GM19468 (cell line): ENCODE measurements around the gene EPS15.

Experiments used
- ATAC-seq: cut with Tn5 transposase; IDR thresholded peaks from one replicate; pipeline ENCODE4 v1.9.1; 2021; ENCODE audit warnings: mild to moderate bottlenecking, moderate library complexity, moderate number of reproducible peaks; ENCODE audit not compliant: unreplicated experiment; ENCODE audit errors: extremely low read depth

EPS15 gene

DNA sequence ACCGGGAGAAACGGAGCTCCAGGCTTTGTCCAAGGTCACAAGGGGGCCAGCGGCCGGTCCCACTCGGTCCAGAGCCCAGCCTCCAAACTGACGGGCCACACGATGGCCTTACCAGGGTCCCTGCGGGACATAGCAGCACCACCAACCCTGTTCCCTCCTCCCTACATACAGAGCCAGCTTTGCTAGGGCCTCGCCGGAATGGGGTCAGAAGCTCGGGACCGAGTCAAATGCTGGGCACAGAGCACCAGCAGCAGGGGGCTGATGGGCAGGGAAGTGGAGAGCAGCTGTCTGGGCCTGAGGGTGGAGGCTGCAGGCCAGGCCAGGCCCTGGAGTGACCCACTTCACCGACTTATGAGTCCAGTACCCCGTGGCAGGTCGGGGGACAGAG is 173.8 kb downstream of the EPS15 start:
- ATAC-seq: no peak

DNA sequence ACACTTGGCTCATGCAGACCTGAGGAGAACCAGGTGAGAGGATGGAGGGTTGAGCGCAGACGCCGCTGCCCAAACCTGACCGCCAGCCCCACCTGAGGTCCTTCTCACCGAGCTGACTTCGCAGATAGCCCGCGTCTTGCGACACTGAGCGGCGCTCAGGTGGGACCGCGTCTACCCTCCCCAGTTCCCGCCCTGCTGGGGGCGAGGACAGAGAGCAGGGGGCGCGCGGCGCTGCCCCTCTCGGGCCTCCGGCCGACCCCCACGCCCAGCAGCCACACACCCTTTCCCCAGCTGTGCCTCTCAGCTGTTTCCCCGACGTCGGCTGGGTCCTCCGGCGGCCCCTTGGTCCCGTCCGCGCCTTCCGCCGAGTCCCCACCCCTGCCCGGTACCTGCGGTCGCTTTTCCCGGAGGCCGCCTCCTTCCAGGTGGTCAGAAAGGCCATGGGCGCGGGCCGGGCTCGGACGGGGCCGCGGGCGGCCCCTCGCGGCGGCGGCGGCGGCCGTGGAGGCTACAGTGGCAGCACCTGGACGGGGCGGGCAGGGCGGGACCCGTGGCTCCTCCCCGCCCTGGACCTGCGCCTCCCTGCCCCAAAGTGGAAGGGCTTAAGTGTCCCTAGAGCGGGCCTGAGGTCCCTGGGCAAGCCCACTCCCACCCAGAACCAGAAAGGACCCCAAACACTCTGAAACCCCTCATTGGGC is 174.3 kb downstream of the EPS15 start:
- no peak for ATAC-seq

DNA sequence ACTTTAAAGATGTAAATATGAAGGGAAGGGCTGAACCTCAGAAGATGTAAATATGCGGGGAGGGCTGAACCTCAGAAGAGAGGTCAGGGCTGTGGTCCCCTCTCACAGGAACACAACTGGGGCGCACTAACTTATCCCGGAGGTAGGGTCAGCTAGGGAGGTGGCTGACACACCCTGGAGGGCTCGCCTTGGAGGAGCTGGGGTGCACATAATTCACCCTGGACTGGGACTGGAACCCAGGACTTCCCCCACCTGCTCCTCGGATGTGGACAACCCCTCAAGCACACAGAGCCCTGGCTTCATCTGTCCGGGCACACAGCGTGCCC is 174.8 kb downstream of the EPS15 start:
- no peak for ATAC-seq

GRCh38 chr1:51343624-51344023 is 175.4 kb downstream of the EPS15 start:
- ATAC-seq: no peak

GRCh38 chr1:51342591-51343206 is 176.4 kb downstream of the EPS15 start:
- ATAC-seq: no peak

GRCh38 chr1:51341876-51342496 is 177.1 kb downstream of the EPS15 start:
- ATAC-seq: no peak

DNA sequence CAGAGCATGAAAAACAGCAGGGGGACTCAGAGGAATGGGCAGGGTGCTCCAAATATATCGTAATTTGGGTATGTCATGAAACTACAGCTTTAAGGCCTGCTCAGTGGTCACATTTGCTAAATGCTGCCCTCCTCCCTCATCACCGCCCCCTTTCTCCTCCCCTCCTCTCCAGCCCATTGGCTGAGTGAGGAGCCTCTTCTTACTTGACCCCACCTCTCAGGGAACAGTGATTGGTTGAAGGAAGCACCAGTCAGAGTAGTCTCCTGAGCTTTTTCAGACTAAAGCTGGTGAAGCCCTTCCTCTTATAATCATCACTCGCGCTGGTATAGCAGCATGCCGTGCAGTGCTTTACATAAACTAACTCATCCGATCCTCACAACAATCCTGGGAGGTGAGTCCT is 178.7 kb downstream of the EPS15 start:
- no peak for ATAC-seq

DNA sequence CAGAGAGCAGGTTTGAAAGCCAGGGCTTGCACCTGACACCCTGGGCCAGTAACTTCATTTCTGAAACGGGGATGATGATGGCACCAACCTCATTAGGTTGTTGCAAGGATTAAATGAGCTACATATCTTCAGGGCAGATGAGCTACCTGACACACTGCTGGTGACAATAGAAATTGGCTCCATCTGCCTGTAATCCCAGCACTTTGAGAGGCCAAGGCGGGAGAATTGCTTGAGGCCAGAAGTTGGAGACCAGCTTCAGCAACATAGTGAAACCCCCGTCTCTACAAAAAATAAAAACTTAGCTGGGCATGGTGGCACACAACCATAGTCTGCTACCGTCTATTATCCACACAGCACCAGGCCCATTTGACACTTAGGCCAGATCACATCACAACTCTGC is 182.4 kb downstream of the EPS15 start:
- ATAC-seq: no peak

- no peak for ATAC-seq
Measured at GRCh38 chr1:51336004-51336403, 183.1 kb downstream of the EPS15 start.

DNA sequence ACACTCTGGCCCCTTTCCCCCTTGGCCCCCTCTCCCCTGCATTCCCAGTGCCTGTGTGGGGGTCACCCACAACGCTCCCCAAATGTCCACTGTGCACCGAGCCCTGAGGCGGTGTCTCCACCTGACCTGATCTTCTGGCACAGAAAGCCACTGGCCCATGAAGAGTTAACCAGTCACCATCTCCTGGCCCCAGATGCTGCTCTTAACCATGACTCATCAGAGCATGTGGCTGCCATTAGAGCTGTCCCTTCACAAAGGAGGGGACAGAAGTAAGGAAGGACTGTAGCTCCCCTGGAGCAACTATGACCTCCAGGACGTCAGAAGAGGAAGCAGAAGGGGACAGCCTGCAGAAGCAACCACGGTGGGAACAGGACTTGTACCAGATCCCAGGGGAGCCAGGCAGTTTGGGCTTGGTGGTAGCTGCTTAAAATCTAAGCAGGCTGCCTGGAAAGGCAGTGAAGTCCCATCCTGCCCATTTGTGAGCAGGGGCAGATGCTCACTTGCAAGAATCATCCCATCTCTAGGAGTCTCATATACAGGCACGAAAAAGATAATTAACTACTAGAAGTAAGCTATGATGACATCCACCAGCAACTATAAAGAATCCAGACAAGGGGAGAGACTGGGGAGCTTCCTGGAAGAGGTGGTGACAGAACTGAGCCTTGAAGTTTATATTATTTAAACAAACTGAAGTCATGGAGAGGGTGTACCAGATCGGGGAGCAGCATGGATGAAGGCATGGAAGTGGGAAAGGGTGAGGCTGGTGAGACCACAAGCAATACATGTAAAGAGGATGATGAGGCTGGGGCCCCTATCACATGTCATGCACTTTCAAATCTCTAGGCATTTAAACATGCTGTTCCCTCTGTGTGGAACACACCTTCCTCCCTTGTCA is 187.6 kb downstream of the EPS15 start:
- peak; percentile 33 for ATAC-seq

- no peak for ATAC-seq
Measured at GRCh38 chr1:51330331-51331201, 188.5 kb downstream of the EPS15 start, which contains the start of gene TTC39A. Gene TTC39A, minus strand, starts transcription at chr1:51330562. Its CDS starts 85 bp downstream, at chr1:51330477.

DNA sequence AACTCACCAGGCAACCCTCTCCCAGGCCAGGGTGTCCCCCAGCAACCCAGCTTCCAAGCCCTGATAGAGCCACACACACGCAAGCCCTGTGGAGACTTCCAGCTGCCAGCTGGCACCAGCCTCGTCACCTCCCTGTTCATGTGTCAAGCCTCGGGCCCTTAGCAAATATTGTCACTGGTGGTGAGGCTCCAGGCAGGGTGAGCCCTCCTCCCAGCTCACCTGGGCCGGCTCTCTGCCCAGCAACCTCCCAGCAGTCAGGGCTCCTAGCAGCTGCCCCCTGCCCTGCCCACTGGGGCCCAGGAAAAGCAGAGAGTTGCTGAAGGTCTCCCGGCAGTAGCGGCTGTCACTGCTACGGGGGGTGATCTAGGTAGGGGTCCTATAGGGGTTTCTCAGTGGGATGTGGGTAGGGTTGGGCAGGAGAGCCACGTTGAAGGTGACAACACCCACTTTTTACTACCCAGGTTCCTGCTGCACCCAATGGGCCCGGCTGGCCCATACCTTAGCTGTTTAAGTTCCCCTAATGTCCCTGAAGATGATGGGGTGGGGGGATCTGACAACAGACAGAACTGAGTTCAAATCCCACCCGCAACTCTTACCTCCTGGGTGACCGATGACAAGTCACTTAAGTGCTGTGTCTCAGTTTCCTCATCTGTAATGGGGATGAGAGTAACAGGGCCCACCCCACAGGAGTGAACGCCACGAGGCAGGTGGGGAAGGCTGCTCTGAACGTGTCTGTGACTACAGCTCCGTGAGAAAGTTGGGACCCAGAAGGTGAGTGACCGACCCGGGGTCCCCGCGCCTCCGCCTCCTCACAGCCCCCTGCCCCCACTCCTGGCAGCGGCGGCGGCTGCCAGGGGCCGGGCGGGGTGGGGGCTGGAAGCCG is 189.4 kb downstream of the EPS15 start:
- no peak for ATAC-seq

GRCh38 chr1:51328926-51329325 is 190.1 kb downstream of the EPS15 start:
- ATAC-seq: no peak

GRCh38 chr1:51328279-51328678 is 190.8 kb downstream of the EPS15 start:
- no peak for ATAC-seq

DNA sequence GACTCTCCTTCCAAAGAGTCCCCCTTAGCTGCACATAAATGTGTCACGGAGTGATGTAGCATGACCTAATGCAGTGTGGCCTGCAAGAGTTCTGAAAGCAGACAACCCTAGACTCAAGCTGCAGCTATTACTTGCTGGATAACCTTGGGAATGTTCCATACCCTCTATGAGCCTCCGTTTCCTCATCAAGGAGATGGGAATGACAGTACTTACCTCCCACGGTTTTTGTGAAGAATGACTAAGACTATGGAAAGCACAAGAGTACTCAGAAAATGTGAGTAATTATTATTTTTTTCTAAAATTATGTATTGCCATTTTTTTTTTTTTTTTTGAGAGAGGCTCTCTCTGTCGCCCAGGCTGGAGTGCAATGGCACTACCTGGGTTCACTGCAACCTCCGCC is 191.7 kb downstream of the EPS15 start:
- no peak for ATAC-seq

DNA sequence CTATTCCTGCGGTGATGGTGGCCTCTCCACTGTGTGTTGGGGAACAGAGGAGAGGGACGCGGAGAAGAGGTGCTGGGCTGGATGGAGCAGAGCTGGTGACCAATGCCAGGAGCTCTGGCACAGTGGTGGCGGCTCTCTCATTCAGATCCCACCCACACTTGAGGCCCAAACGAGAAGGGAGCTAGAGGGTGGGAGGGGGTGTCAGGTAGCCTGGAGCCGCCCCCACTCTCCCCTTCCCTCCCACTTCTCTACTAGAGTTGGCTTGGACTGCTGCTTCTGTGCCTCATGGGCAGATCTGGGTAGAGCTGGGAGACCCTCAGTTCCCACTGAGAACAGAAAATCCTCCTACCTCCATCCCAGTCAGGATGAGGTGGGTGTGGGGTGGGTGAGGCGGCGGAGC is 192.2 kb downstream of the EPS15 start:
- no peak for ATAC-seq

DNA sequence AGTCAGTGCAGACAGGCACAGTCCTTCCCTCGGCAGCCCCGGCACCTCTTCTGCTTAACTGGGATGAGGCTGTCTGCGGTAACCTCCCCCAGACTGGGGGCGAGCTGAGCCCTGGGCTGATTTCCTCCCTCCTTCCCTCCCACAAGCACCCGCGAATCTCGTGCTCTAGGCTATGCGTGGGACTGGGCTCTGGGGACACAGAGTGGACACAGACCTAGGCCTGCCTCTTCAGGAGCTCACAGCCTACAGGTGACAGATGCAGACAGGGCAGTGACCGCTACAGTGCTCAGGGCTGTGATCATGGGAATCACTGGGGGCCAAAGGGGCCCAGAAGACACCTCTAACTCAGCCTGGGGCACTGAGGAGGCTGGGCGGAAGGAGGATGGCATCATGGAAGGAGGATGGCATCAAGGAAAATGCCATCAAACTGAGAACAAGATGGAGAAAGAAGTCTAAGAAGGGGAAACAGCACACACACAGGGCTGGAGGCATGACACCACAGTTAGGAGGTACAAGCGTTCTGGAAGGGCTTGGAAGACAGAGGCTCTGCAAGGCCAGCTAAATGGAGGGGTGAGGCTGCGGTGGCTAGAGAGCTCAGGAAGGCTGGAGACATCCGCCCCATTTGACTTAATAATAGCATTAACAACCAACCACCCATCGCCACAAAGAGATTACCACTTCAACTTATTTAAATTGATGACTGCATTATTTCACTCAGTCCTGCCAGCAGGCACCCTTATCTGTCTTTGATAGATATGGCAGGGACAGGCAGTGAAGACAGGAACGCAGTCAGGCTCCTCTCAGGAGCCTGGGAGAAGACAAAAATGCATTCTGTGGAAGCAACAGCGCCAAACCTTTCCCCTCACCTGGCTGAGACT is 192.9 kb downstream of the EPS15 start:
- ATAC-seq: no peak

GRCh38 chr1:51325391-51325790 is 193.7 kb downstream of the EPS15 start:
- ATAC-seq: no peak
